Activated CD8-positive, alpha-beta memory T cell treated with anti-CD3 and anti-CD28 coated beads for 1 hour (primary cell): ENCODE measurements around the gene DIABLO.
"Not testable (repeated sequence)": the region's sequence is repeated elsewhere in the genome, so short reads cannot be mapped to it uniquely, and the experiment has no call there.

Experiments used
- DNase-seq, 2 donors: peaks; one replicate each; pipeline ENCODE4 v3.0.0-alpha.2; 2020; ENCODE audit warnings: low read depth in 1 of 2; ENCODE audit errors: extremely low read depth in 1 of 2

Gene DIABLO

GRCh38 chr12:122190842-122191668 is 34.8 kb downstream of the DIABLO start:
- DNase-seq = peak in 1 of 2 donors; percentile 17

GRCh38 chr12:122189626-122190475 is 36.0 kb downstream of the DIABLO start:
- no peak for DNase-seq

GRCh38 chr12:122187466-122187865 is 38.4 kb downstream of the DIABLO start:
- no peak for DNase-seq

- DNase-seq = no peak
These were observed 40.3 kb downstream of the DIABLO start for GRCh38 chr12:122185494-122186082.

GRCh38 chr12:122185079-122185478 is 40.8 kb downstream of the DIABLO start:
- no peak for DNase-seq

GRCh38 chr12:122184517-122184916 is 41.3 kb downstream of the DIABLO start:
- no peak for DNase-seq

- DNase-seq = no peak
These were observed 42.3 kb downstream of the DIABLO start for GRCh38 chr12:122183588-122183940.

GRCh38 chr12:122182887-122183587 is 42.8 kb downstream of the DIABLO start, which contains the start of gene LRRC43:
LRRC43 (plus strand) TSS chr12:122183123; CDS start chr12:122183145, 22 bp downstream.
- no peak for DNase-seq

GRCh38 chr12:122176473-122176872 is 49.4 kb downstream of the DIABLO start:
- not testable (repeated sequence) for DNase-seq

GRCh38 chr12:122174155-122174845 is 51.6 kb downstream of the DIABLO start, which contains the start of gene IL31:
IL31 (minus strand) TSS chr12:122174221; CDS start chr12:122174172, 49 bp downstream.
- no peak for DNase-seq

GRCh38 chr12:122172262-122172939 is 53.5 kb downstream of the DIABLO start:
- no peak for DNase-seq

GRCh38 chr12:122171399-122171798 is 54.5 kb downstream of the DIABLO start:
- DNase-seq = no peak

- no peak for DNase-seq
These were observed 57.4 kb downstream of the DIABLO start for GRCh38 chr12:122168492-122168891.

- no peak for DNase-seq
These were observed 58.4 kb downstream of the DIABLO start for GRCh38 chr12:122167356-122167925.

- DNase-seq = peak in 1 of 2 donors; percentile 10
These were observed 59.2 kb downstream of the DIABLO start for GRCh38 chr12:122166422-122167349.

- DNase-seq = no peak
These were observed 62.9 kb downstream of the DIABLO start for GRCh38 chr12:122162976-122163375.

GRCh38 chr12:122161682-122162081 is 64.2 kb downstream of the DIABLO start:
- DNase-seq = no peak

GRCh38 chr12:122160761-122161160 is 65.1 kb downstream of the DIABLO start:
- DNase-seq = no peak
